Mesendoderm (in vitro differentiated cells): ENCODE data around the gene F8.

Experiments
- DNase-seq: peaks from one replicate; pipeline ENCODE4 v3.0.0; 2013
- H2AK5ac ChIP-seq: 2 replicates; pipeline ENCODE4 v1.6.1; 2013; ENCODE audit warnings: low read length, inconsistent platforms
- H2BK120ac ChIP-seq: 2 replicates; pipeline ENCODE4 v1.6.1; 2013; ENCODE audit warnings: low read depth, mild to moderate bottlenecking, low read length, moderate library complexity, mixed read lengths
- H2BK15ac ChIP-seq: replicated peaks from 2 replicates; pipeline ENCODE4 v1.6.1; 2013; ENCODE audit warnings: low read depth, mild to moderate bottlenecking, moderate library complexity
- H2BK5ac ChIP-seq: 2 replicates; pipeline ENCODE4 v1.6.1; 2013; ENCODE audit warnings: low read length, inconsistent platforms
- H3K18ac ChIP-seq: 2 replicates; pipeline ENCODE4 v1.6.1; 2013; ENCODE audit warnings: mild to moderate bottlenecking, low read length, mixed read lengths
- H3K23ac ChIP-seq: one replicate; pipeline ENCODE4 v1.6.1; 2013; ENCODE audit warnings: low read length
- H3K27ac ChIP-seq: 2 replicates; pipeline ENCODE4 v1.5.1; 2013; ENCODE audit warnings: low read depth, mild to moderate bottlenecking, inconsistent platforms, low read length, moderate library complexity
- H3K27me3 ChIP-seq: 2 replicates; pipeline ENCODE4 v1.6.1; 2013; ENCODE audit warnings: low read length, control low read depth, mild to moderate bottlenecking, inconsistent platforms; ENCODE audit not compliant: insufficient read depth, poor library complexity
- H3K36me3 ChIP-seq: 2 replicates; pipeline ENCODE4 v1.6.1; 2013; ENCODE audit warnings: low read length, inconsistent platforms; ENCODE audit not compliant: control insufficient read depth, insufficient read depth
- H3K4ac ChIP-seq: one replicate; pipeline ENCODE4 v1.6.1; 2013; ENCODE audit warnings: low read depth, mild to moderate bottlenecking, low read length, moderate library complexity
- H3K4me1 ChIP-seq: 2 replicates; pipeline ENCODE4 v1.6.1; 2013; ENCODE audit warnings: low read depth, low read length, inconsistent platforms; ENCODE audit not compliant: control insufficient read depth
- H3K4me2 ChIP-seq: 2 replicates; pipeline ENCODE4 v1.6.1; 2013; ENCODE audit warnings: low read length
- H3K4me3 ChIP-seq: 2 replicates; pipeline ENCODE4 v1.5.1; 2013; ENCODE audit warnings: mild to moderate bottlenecking, low read length
- H3K56ac ChIP-seq: one replicate; pipeline ENCODE4 v1.6.1; 2013; ENCODE audit warnings: low read length
- H3K79me1 ChIP-seq: 2 replicates; pipeline ENCODE4 v1.6.1; 2013; ENCODE audit warnings: low read length, inconsistent platforms
- H3K79me2 ChIP-seq: 2 replicates; pipeline ENCODE4 v1.6.1; 2013; ENCODE audit warnings: mild to moderate bottlenecking, low read length; ENCODE audit not compliant: control insufficient read depth, insufficient read depth
- H3K9ac ChIP-seq: 2 replicates; pipeline ENCODE4 v1.6.1; 2013; ENCODE audit warnings: low read length, inconsistent platforms
- H4K5ac ChIP-seq: one replicate; pipeline ENCODE4 v1.6.1; 2013; ENCODE audit warnings: low read length
- H4K8ac ChIP-seq: one replicate; pipeline ENCODE4 v1.6.1; 2013; ENCODE audit warnings: low read depth, mild to moderate bottlenecking, control low read depth, low read length, moderate library complexity
- WGBS: extraction: QIAGEN DNeasy Blood & Tissue Kit; methylation state at CpG from one replicate; pipeline ENCODE4 v1.1.7; 2013; ENCODE audit warnings: low lambda C conversion rate, missing lambda C conversion rate; ENCODE audit not compliant: insufficient coverage; ENCODE audit errors: extremely low coverage; 5-methylcytosine and 5-hydroxymethylcytosine counted together

The F8 gene

GRCh38 chrX:155056471-155056870 lies 33.9 kb upstream of the F8 start:
- Histone ChIP-seq H3K9ac (no peak overlapping the region), H3K36me3 (no peaks in the 10 kb centered on the region), H2BK15ac (no peak overlapping the region), H3K27ac (no peak overlapping the region), H3K79me2 (no peaks in the 10 kb centered on the region), H3K4ac (no peak overlapping the region), H3K56ac (no peak overlapping the region), H4K8ac (no peak overlapping the region), H3K18ac (no peak overlapping the region), H3K4me2 (no peak overlapping the region), H2BK120ac (no peak overlapping the region), H4K5ac (no peak overlapping the region), H3K4me3 (no peak overlapping the region), H2AK5ac (no peak overlapping the region), H2BK5ac (no peak overlapping the region), H3K79me1 (no peaks in the 10 kb centered on the region), H3K23ac (no peak overlapping the region), H3K4me1 (no peaks in the 10 kb centered on the region), H3K27me3 (no peaks in the 10 kb centered on the region)
- no peak for DNase-seq
- WGBS: no CpG with 5 or more reads among the region's 1 CpG

- Histone ChIP-seq H3K27me3 (no peaks in the 10 kb centered on the region), H4K5ac (no peak overlapping the region), H2BK15ac (no peak overlapping the region), H3K4me1 (no peaks in the 10 kb centered on the region), H3K4me3 (no peak overlapping the region), H3K56ac (no peak overlapping the region), H3K27ac (no peak overlapping the region), H3K4ac (no peak overlapping the region), H2BK120ac (no peak overlapping the region), H3K23ac (no peak overlapping the region), H3K4me2 (no peak overlapping the region), H3K9ac (no peak overlapping the region), H3K79me1 (no peaks in the 10 kb centered on the region), H2BK5ac (no peak overlapping the region), H4K8ac (no peak overlapping the region), H2AK5ac (no peak overlapping the region), H3K36me3 (no peaks in the 10 kb centered on the region), H3K79me2 (no peaks in the 10 kb centered on the region), H3K18ac (no peak overlapping the region)
- no CpG with 5 or more reads among the region's 3 CpGs for WGBS
- no peak for DNase-seq
These were observed 33.0 kb upstream of the F8 start for GRCh38 chrX:155055494-155055893.

GRCh38 chrX:155054255-155054654 lies 31.7 kb upstream of the F8 start:
- Histone ChIP-seq H2BK120ac (no peak overlapping the region), H4K5ac (no peak overlapping the region), H3K4me3 (no peak overlapping the region), H3K79me2 (no peaks in the 10 kb centered on the region), H3K4ac (no peak overlapping the region), H2BK5ac (no peak overlapping the region), H3K79me1 (no peaks in the 10 kb centered on the region), H3K9ac (no peak overlapping the region), H3K4me1 (no peaks in the 10 kb centered on the region), H3K18ac (no peak overlapping the region), H3K56ac (no peak overlapping the region), H3K23ac (no peak overlapping the region), H3K4me2 (no peak overlapping the region), H2BK15ac (no peak overlapping the region), H2AK5ac (no peak overlapping the region), H3K36me3 (no peaks in the 10 kb centered on the region), H4K8ac (no peak overlapping the region), H3K27me3 (no peaks in the 10 kb centered on the region), H3K27ac (no peak overlapping the region)
- whole genome bisulfite sequencing: no CpG with 5 or more reads among the region's 4 CpGs
- no peak for DNase-seq

GRCh38 chrX:155053656-155054055 lies 31.1 kb upstream of the F8 start:
- no peak overlapping the region for H3K4ac ChIP-seq
- no peak overlapping the region for H4K5ac ChIP-seq
- H3K4me2 ChIP-seq: no peak overlapping the region
- H3K4me1 ChIP-seq: no peaks in the 10 kb centered on the region
- no peak overlapping the region for H2BK5ac ChIP-seq
- no peak overlapping the region for H2BK15ac ChIP-seq
- H3K79me2 ChIP-seq: no peaks in the 10 kb centered on the region
- H4K8ac ChIP-seq: no peak overlapping the region
- H2BK120ac ChIP-seq: no peak overlapping the region
- no peak overlapping the region for H3K18ac ChIP-seq
- H3K56ac ChIP-seq: no peak overlapping the region
- H3K36me3 ChIP-seq: no peaks in the 10 kb centered on the region
- no peak overlapping the region for H3K27ac ChIP-seq
- H3K9ac ChIP-seq: no peak overlapping the region
- H3K27me3 ChIP-seq: no peaks in the 10 kb centered on the region
- no CpG with 5 or more reads among the region's 3 CpGs for WGBS
- H3K79me1 ChIP-seq: no peaks in the 10 kb centered on the region
- H2AK5ac ChIP-seq: no peak overlapping the region
- H3K4me3 ChIP-seq: no peak overlapping the region
- no peak overlapping the region for H3K23ac ChIP-seq
- no peak for DNase-seq

GRCh38 chrX:155052738-155053498 lies 30.4 kb upstream of the F8 start:
- Histone ChIP-seq H3K4ac (no peak overlapping the region), H4K5ac (no peak overlapping the region), H3K79me1 (no peaks in the 10 kb centered on the region), H2BK120ac (no peak overlapping the region), H2AK5ac (no peak overlapping the region), H3K9ac (no peak overlapping the region), H3K56ac (no peak overlapping the region), H4K8ac (no peak overlapping the region), H2BK5ac (no peak overlapping the region), H3K23ac (no peak overlapping the region), H3K79me2 (no peaks in the 10 kb centered on the region), H3K4me3 (no peak overlapping the region), H3K18ac (no peak overlapping the region), H3K36me3 (no peaks in the 10 kb centered on the region), H3K27me3 (no peaks in the 10 kb centered on the region), H3K4me1 (no peaks in the 10 kb centered on the region), H3K27ac (no peak overlapping the region), H3K4me2 (no peak overlapping the region), H2BK15ac (no peak overlapping the region)
- DNase-seq: no peak
- WGBS: no CpG with 5 or more reads among the region's 5 CpGs
